K562 (cell line): ENCODE results near the gene ZCWPW1.

ENCODE experiments used
- CEBPB ChIP-seq: fragments of 450-650 bp; IDR thresholded peaks from 2 replicates; pipeline ENCODE4 v1.6.1; 2016; ENCODE audit warnings: missing genetic modification characterization, missing compliant biosample characterization
- JUND ChIP-seq, 2 experiments: IDR thresholded peaks; 2 replicates in 1 of 2; 3 replicates in 1 of 2; pipeline ENCODE4 v1.6.1; 2011; ENCODE audit warnings: borderline replicate concordance in 2 of 2, low read depth in 2 of 2, low read length in 2 of 2, improper control_type of control experiment in 1 of 2, missing biosample characterization in 1 of 2, missing genetic modification characterization in 1 of 2, missing genetic modification reagents in 1 of 2
- MXI1 ChIP-seq: IDR thresholded peaks from 2 replicates; pipeline ENCODE4 v1.6.1; 2011; ENCODE audit warnings: low read depth, mild to moderate bottlenecking, improper control_type of control experiment, low read length
- NFRKB ChIP-seq: fragments of 450-650 bp; IDR thresholded peaks from 2 replicates; pipeline ENCODE4 v1.6.1; 2016; ENCODE audit warnings: low read depth
- POLR2AphosphoS5 ChIP-seq: IDR thresholded peaks from 2 replicates; pipeline ENCODE4 v1.6.1; 2011; ENCODE audit warnings: mild to moderate bottlenecking, low read depth, low read length, moderate library complexity; ENCODE audit not compliant: control insufficient read depth, insufficient read depth
- SMAD3 ChIP-seq: fragments of 450-650 bp; formaldehyde crosslinking; conservative IDR thresholded peaks from 2 replicates; pipeline ENCODE4 v1.4.0; 2020; ENCODE audit warnings: mild to moderate bottlenecking
- TBP ChIP-seq: optimal IDR thresholded peaks from 2 replicates; pipeline ENCODE3; 2011; ENCODE audit warnings: low read depth, low read length, improper control_type of control experiment
- TF ChIP-seq, protein P1 (sequence below), 2 experiments: fragments of 450-650 bp; formaldehyde crosslinking in 1 of 2; IDR thresholded peaks; 2 replicates each; pipeline versions ENCODE4 v1.4.0 to v1.6.1; 2014 to 2020; ENCODE audit warnings: mild to moderate bottlenecking in 2 of 2, borderline replicate concordance in 1 of 2, low read depth in 1 of 2

GRCh38 chr7:100441641-100442535, 13.4 kb upstream of the ZCWPW1 start:
- TF ChIP-seq, protein P1, sequence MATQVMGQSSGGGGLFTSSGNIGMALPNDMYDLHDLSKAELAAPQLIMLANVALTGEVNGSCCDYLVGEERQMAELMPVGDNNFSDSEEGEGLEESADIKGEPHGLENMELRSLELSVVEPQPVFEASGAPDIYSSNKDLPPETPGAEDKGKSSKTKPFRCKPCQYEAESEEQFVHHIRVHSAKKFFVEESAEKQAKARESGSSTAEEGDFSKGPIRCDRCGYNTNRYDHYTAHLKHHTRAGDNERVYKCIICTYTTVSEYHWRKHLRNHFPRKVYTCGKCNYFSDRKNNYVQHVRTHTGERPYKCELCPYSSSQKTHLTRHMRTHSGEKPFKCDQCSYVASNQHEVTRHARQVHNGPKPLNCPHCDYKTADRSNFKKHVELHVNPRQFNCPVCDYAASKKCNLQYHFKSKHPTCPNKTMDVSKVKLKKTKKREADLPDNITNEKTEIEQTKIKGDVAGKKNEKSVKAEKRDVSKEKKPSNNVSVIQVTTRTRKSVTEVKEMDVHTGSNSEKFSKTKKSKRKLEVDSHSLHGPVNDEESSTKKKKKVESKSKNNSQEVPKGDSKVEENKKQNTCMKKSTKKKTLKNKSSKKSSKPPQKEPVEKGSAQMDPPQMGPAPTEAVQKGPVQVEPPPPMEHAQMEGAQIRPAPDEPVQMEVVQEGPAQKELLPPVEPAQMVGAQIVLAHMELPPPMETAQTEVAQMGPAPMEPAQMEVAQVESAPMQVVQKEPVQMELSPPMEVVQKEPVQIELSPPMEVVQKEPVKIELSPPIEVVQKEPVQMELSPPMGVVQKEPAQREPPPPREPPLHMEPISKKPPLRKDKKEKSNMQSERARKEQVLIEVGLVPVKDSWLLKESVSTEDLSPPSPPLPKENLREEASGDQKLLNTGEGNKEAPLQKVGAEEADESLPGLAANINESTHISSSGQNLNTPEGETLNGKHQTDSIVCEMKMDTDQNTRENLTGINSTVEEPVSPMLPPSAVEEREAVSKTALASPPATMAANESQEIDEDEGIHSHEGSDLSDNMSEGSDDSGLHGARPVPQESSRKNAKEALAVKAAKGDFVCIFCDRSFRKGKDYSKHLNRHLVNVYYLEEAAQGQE (IDR thresholded peaks at IDR 0.05; ENCODE audit: borderline replicate concordance), result no peak
- TF ChIP-seq, protein P1 (CRISPR knock-in tag; IDR thresholded peaks at IDR 0.05; ENCODE audit: low read depth), result no peak
- no peak for TF ChIP-seq NFRKB
- no peak for TF ChIP-seq MXI1
- TF ChIP-seq POLR2AphosphoS5, result no peak
- no peak for TF ChIP-seq CEBPB (tag)
- TF ChIP-seq JUND (IDR thresholded peaks at IDR 0.05; ENCODE audit: borderline replicate concordance, low read depth, low read length), result no peak
- TF ChIP-seq JUND (tag; IDR thresholded peaks at IDR 0.05; ENCODE audit: borderline replicate concordance, low read depth, low read length), result no peak
- no peak for TF ChIP-seq SMAD3 (CRISPR knock-in tag)
- no peak for TF ChIP-seq TBP
